ENCODE data around the gene PCDHGB7. TPM values are rescaled to one million over a fixed set of nuclear protein-coding genes. Genes with fewer than 3 reads are reported as not detected.

The PCDHGB7 gene
- total RNA-seq: 5.9 and 6.6 TPM in 2 replicates

GRCh38 chr5:141417494-141418172 is at the start of gene PCDHGB7:
PCDHGB7 (plus strand) TSS chr5:141417677; CDS start chr5:141417860, 183 bp downstream.

DNA sequence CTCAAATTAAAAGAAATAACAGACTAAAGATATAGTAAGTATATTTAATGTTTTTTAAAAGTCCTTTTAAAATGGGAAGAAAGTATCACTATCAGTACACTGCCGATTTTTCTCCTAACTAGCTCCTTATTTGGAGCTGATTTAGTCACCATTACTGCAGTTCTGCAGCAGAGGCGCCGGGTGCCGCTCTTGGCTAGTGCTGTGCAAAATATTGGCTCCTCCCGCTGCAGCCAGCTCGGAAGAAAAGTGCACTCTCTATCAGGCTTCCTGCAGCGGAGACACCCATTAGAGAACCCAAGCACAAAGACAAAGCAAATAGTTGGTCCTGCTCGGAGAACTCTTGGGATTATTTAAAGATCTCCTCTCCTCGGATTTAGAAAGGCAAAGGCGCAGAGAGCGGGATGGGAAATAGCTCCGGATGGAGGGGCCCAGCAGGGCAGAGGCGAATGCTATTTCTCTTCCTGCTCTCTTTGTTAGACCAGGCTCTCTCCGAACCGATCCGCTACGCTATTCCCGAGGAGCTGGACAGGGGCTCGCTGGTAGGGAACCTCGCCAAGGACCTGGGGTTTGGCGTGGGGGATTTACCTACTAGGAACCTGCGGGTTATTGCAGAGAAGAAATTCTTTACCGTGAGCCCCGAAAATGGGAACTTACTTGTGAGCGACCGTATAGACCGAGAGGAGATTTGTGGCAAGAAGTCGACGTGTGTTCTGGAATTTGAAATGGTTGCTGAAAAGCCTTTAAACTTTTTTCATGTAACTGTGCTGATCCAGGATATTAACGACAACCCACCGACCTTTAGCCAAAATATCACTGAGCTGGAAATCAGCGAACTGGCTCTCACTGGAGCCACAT is 47.3 kb upstream of the PCDHGB7 start, which contains the start of gene PCDHGB3:
Gene PCDHGB3 (plus strand): TSS at position 249 of the 855 bp plus-strand sequence. CDS start 153 bp downstream, at position 402.

DNA sequence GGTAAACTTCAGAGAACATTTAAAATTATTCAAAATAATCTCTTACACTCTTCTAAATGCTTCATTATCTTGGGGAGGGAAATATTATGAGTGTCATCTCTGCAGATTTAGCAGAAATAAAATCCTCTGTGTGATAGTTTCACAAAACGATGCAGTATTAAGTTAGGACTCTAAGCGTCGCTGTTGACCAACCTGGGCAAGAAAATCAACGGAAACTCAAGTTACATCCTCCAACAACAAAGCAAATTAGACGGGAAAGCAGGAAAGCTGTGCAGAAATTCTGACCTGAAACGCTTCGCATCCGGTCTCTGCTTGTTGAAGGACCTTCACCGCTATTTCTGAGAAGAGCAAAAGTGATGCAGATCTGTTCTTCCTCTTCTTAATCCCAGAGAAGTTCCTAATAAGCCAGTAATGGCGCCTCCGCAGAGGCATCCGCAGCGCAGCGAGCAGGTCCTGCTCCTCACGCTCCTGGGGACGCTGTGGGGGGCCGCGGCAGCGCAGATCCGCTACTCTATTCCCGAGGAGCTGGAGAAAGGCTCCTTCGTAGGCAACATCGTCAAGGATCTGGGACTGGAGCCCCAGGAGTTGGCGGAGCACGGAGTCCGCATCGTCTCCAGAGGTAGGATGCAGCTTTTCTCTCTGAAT is 43.7 kb upstream of the PCDHGB7 start, which contains the start of gene PCDHGA6:
Gene PCDHGA6 (plus strand): TSS at position 219 of the 645 bp plus-strand sequence. CDS start 193 bp downstream, at position 412.

GRCh38 chr5:141382469-141383294 is 34.8 kb upstream of the PCDHGB7 start, which contains the start of gene PCDHGA7:
PCDHGA7 (plus strand) TSS chr5:141382742; CDS start chr5:141382900, 158 bp downstream.

GRCh38 chr5:141387557-141388311 is 29.7 kb upstream of the PCDHGB7 start, which contains the start of gene PCDHGB4:
PCDHGB4 (plus strand) TSS chr5:141387698; CDS start chr5:141387885, 187 bp downstream.

GRCh38 chr5:141392429-141393198 is 24.9 kb upstream of the PCDHGB7 start, which contains the start of gene PCDHGA8:
PCDHGA8 (plus strand) TSS chr5:141392633; CDS start chr5:141392814, 181 bp downstream.

DNA sequence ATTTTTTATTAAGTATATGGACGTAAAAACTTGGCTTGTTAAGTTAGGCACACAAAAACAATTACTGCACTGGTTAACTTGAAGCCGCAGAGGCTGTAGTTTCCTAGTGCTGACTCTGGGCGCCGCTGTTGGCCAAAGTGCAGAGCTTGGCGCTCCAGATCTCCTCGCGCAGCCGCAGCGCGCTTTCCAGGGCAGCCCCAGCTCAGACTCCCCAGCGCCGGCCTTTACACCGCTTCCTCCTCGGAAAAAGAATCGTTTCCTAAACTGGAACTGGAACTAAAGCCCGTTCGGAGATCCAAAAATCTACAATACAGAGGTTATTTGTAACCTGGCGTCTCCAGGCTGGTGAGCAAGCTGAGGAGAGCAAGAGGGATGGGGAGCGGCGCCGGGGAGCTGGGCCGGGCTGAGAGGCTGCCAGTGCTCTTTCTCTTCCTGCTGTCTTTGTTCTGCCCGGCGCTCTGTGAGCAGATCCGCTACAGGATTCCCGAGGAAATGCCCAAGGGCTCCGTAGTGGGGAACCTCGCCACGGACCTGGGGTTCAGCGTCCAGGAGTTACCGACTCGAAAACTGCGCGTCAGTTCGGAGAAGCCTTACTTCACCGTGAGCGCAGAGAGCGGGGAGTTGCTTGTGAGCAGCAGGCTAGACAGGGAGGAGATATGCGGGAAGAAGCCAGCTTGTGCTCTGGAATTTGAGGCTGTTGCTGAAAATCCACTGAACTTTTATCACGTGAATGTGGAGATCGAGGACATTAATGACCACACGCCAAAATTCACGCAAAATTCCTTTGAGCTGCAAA is 19.5 kb upstream of the PCDHGB7 start, which contains the start of gene PCDHGB5:
Gene PCDHGB5 (plus strand): TSS at position 192 of the 796 bp plus-strand sequence. CDS start 181 bp downstream, at position 373.

GRCh38 chr5:141402553-141403243 is 14.8 kb upstream of the PCDHGB7 start, which contains the start of gene PCDHGA9:
PCDHGA9 (plus strand) TSS chr5:141402778; CDS start chr5:141402953, 175 bp downstream.

GRCh38 chr5:141407790-141408505 is 9.5 kb upstream of the PCDHGB7 start, which contains the start of gene PCDHGB6:
PCDHGB6 (plus strand) TSS chr5:141408021; CDS start chr5:141408203, 182 bp downstream.

GRCh38 chr5:141412854-141413539 is 4.5 kb upstream of the PCDHGB7 start, which contains the start of gene PCDHGA10:
PCDHGA10 (plus strand) TSS chr5:141412987; CDS start chr5:141413176, 189 bp downstream.

DNA sequence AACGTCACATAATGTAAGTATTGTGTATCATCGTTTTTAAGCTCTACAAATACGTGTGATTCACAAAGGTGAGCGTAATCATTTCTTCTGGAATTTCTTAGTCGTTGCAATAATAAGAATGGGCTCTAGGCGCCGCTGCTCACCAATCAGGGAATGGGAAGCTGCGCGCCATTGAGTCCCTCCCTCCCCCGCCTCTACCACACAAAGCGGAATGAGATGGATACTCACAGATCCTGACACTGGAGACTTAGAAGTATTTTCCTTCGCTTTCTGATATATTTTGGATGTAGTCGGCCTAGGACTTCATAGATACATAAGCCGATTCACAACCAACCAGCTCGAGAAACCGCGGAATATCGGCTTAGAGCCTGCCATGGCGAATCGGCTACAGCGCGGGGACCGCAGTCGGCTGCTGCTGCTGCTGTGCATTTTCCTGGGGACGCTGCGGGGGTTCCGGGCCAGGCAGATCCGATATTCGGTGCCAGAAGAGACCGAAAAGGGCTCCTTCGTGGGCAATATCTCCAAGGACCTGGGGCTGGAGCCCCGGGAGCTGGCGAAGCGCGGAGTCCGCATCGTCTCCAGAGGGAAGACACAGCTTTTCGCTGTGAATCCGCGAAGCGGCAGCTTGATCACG is 3.5 kb downstream of the PCDHGB7 start, which contains the start of gene PCDHGA11:
Gene PCDHGA11 (plus strand): TSS at position 197 of the 634 bp plus-strand sequence. CDS start 177 bp downstream, at position 374.

DNA sequence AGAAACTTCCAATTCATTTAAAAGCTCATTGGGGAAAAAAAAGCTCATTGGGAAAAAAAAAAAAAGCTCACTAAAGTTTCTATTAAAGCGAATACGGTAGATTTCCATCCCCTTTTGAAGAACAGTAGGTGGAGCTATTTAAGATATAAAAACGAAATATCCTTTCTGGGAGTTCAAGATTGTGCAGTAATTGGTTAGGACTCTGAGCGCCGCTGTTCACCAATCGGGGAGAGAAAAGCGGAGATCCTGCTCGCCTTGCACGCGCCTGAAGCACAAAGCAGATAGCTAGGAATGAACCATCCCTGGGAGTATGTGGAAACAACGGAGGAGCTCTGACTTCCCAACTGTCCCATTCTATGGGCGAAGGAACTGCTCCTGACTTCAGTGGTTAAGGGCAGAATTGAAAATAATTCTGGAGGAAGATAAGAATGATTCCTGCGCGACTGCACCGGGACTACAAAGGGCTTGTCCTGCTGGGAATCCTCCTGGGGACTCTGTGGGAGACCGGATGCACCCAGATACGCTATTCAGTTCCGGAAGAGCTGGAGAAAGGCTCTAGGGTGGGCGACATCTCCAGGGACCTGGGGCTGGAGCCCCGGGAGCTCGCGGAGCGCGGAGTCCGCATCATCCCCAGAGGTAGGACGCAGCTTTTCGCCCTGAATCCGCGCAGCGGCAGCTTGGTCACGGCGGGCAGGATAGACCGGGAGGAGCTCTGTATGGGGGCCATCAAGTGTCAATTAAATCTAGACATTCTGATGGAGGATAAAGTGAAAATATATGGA is 13.0 kb downstream of the PCDHGB7 start, which contains the start of gene PCDHGA12:
Gene PCDHGA12 (plus strand): TSS at position 176 of the 782 bp plus-strand sequence. CDS start 253 bp downstream, at position 429.

Data from subcutaneous preadipocyte (primary cell).